B cell (primary cell): ENCODE measurements around the gene CAMTA2.

ENCODE experiments used
- CTCF ChIP-seq: fragments of 200-600 bp; IDR thresholded peaks from one replicate; pipeline ENCODE4 v1.8.0; 2022; ENCODE audit warnings: antibody characterized with exemption, mild to moderate bottlenecking
- EZH2 ChIP-seq: IDR thresholded peaks from 2 replicates; pipeline ENCODE4 v1.6.1; 2012; ENCODE audit warnings: borderline replicate concordance, low read depth, mild to moderate bottlenecking, moderate library complexity, low read length; ENCODE audit not compliant: insufficient read depth, poor library complexity, severe bottlenecking

DNA sequence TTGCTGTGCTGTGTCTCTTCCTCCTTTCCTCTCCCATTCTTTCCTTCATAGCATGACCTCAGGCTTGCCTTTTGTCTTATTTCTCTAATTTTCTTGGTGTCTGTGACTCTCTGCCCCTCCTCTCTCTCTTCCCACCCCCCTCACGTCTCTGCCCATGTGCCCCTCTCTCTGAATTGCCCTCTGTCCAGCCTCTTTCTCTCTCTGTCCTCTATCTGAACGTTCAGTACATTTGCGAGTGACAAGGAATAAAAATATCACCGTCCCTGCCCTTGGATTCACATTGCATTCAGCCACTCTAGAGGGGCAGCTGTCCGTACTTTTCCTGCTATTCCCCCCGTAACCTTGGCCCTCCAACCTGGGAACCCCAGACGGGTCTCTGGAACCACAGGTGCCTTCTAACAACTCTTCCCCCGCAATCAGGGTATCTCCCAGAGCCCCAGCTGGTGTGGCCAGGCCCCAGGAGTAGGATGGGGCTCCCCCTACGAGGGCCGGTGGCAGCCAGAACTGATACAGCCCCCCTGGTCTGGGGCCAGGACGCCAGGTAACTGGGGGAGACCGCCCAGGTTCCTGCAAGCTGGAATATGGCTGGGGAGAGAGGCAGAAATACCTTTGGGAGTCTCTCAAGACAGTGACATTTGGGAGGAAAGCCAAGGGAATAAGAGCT, 12.1 kb upstream of the CAMTA2 start:
- TF ChIP-seq CTCF (no peak), EZH2 (no peak)
